T-helper 1 cell treated with Interleukin-12 subunit alpha and Interleukin-12 subunit beta and Interleukin-4 antibody, amounts not matched to agents 30 μg/mL and 1 μg/mL, for 36 hours (primary cell): Measurements from ENCODE around the gene CTIF.

ENCODE experiments used
- H3K27ac Mint-ChIP-seq: one replicate; pipeline ENCODE4 v1.8.0; 2021; ENCODE audit warnings: mild to moderate bottlenecking, mixed read lengths
- H3K27me3 Mint-ChIP-seq: one replicate; pipeline ENCODE4 v1.8.0; 2021; ENCODE audit warnings: low read depth, mixed read lengths
- H3K36me3 Mint-ChIP-seq: one replicate; pipeline ENCODE4 v1.8.0; 2021; ENCODE audit warnings: low read depth, mixed read lengths
- H3K4me1 Mint-ChIP-seq: one replicate; pipeline ENCODE4 v1.8.0; 2021; ENCODE audit warnings: low read depth, mixed read lengths
- H3K4me3 Mint-ChIP-seq: one replicate; pipeline ENCODE4 v1.8.0; 2021; ENCODE audit warnings: mild to moderate bottlenecking, moderate library complexity, mixed read lengths
- H3K9me3 Mint-ChIP-seq: one replicate; pipeline ENCODE4 v1.8.0; 2021; ENCODE audit warnings: mixed read lengths

CTIF gene

DNA sequence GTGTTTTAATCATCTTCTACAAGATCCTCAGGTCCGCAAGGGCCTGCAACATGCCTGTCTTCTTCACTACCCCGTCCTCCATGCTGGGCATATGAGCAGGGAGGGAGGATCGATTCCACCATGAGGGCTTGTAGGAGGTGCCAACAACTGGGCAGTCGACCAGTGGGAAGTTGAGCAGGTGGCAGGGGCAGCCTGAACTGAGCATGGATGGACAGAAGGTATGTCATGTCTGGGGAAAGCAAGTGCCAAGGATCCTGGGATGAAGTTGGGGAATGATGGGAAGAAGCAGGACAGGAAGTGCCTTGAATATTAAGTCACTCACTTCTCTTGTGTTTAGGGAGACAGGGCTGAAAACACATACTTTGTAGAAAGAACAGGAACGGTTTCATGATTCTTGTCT, 44.7 kb downstream of the CTIF start:
- Mint-ChIP-seq H3K27me3 (no peaks in the 10 kb centered on the region), H3K4me3 (no peak overlapping the region), H3K4me1 (no peaks in the 10 kb centered on the region), H3K36me3 (no peaks in the 10 kb centered on the region), H3K27ac (no peak overlapping the region), H3K9me3 (no peaks in the 10 kb centered on the region)

DNA sequence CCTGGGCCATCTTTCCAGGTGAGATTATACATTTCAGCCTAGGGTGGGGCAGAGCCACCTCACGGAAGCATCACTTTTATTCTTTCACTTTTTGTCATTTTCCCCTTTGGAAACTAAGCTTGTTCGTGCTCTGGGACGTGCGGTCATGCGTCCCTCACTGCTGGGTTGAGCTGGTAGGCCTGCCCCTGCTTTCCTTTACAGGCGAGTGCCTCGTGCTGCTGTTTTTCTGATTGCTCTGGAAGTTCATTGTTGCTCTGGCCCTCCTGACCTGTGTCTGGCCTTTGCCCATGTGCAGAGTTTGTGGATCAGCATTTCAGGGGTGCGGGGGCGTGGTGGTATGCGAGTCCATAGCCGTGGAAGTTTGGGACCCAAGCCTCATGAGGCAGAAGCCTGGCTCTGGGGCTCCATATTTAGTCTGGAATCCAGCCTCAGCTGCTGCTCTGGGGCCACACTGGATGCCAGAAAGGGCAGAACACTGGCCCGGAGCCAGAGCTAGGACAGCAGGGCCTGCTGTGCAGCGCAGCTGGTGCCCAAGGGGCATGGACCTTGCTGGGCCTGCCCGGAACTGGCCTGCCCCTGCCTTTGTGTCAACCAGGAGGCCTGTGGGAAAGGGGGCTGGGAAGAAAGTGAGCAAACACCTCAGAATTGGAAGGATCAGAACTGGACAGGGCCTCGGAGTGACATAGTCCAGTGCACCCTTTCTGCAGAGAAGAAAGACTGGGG, 51.1 kb downstream of the CTIF start:
- no peaks in the 10 kb centered on the region for H3K36me3 Mint-ChIP-seq

DNA sequence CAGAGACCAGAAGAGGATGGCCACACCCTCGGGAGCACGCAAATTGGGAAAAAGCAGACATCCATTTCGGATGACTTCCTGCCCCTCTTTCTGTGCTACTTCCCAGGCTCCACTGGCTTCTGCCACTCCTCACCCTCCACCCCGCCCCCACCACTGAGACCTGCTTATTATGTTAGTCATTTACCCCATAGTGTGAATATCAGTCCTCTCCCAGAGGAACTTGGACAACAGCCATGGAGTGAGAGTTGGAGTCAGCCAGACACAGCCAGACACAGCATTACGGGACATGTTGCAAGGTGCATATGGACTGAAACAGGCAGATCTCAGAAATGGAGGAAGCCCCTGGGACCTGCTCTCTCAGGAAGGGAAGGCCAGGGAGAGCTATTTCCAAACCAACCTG, 51.8 kb downstream of the CTIF start:
- H3K4me3 Mint-ChIP-seq = no peak overlapping the region
- no peaks in the 10 kb centered on the region for H3K36me3 Mint-ChIP-seq
- H3K27ac Mint-ChIP-seq = no peak overlapping the region
- H3K27me3 Mint-ChIP-seq = no peaks in the 10 kb centered on the region
- H3K4me1 Mint-ChIP-seq = no peaks in the 10 kb centered on the region
- H3K9me3 Mint-ChIP-seq = no peaks in the 10 kb centered on the region

More for the DNA sequence above, 51.1 kb downstream of the CTIF start:
- Mint-ChIP-seq H3K27me3 (no peaks in the 10 kb centered on the region), H3K27ac (no peak overlapping the region), H3K4me1 (no peaks in the 10 kb centered on the region), H3K9me3 (no peaks in the 10 kb centered on the region), H3K4me3 (no peak overlapping the region)

DNA sequence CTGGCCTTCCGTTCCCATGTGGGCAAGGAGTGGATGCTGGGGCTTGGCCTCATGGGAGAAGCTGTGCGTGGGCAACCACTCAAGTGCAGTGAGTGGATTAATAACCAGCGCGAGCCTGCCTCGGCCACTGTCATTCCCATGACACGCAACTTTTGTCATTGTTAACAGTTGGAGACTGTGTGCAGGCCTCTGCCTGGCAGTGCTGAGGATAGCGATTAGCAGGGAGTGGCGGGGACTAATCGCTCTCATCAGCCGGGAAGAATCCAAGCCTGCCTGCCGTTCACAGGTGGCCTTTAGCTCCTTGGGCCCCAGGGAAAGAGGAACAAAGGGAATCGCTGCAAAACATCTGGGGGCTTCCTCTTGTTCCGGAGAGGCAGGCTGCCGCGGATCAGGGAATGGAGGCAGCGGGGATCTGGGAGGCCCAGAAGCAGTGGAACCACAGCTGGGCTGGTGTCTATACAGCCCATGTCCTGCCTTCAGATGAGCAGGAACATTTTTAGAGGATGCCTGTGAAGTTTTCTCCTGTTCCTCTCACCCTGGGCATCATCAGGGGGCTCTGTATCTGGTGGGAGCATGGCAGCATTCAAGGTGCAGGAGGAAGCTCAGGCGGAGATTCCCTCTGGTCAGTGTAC, 53.8 kb downstream of the CTIF start:
- no peak overlapping the region for H3K27ac Mint-ChIP-seq
- H3K4me1 Mint-ChIP-seq = no peaks in the 10 kb centered on the region

DNA sequence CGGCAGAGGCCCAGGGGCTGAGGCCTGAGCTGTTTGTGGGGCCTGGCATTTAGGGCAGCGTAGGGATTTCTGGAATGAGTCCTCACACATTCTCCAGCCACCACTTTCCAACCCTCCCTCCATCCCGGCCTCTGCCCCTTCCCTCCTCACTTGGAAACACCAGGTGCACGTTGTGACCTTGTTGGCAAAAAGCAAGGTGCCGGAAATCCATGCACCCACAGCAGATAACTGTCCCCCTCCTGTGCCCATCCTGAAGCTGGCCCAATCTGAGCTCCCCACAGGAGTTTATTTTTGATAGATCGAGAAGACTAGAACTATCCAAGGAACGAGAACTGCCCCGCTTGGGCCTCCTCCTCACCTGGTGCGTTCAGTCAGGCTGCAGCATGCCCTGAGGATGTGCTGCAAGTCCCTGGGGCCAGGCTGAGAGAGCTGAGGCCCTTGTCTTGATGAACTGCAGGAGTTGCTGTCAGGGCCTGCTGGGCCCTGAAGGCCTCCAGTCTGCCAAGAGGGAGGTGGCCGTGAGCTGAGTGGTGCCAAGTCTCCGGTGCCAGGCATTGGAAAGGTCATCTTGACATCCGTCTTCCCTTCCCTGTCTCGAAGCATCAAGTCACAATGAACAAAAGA, 55.8 kb downstream of the CTIF start:
- Mint-ChIP-seq H3K36me3 (no peaks in the 10 kb centered on the region), H3K9me3 (no peaks in the 10 kb centered on the region), H3K27ac (no peak overlapping the region), H3K4me1 (no peaks in the 10 kb centered on the region), H3K4me3 (no peak overlapping the region), H3K27me3 (no peaks in the 10 kb centered on the region)

More for the DNA sequence above, 53.8 kb downstream of the CTIF start:
- H3K27me3 Mint-ChIP-seq = no peaks in the 10 kb centered on the region
- H3K9me3 Mint-ChIP-seq = no peaks in the 10 kb centered on the region
- no peaks in the 10 kb centered on the region for H3K36me3 Mint-ChIP-seq
- H3K4me3 Mint-ChIP-seq = no peak overlapping the region

DNA sequence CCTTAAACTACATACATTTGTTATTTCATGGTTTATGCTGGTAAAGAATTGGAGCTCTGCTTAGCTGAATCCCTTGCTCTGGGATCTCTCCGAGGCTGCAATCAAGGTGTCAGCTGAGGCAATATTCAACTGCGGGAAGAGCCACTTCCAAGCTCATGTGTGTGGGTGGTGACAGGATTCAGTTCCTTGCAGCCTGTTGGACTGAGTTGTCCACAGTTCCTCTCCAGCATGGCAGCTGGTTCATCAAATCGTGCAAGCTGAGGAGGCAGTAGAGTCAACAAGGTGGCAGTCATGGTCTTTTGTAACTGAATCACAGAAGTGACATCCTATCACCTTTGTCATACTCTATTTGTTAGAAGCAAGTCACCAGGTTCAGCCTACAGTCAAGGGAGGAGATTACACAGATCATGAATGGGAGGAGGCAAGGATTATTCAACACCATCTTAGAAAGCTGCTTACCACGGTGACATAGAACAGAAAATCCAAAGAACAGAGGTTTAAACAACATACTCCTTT, 56.9 kb downstream of the CTIF start:
- no peaks in the 10 kb centered on the region for H3K27me3 Mint-ChIP-seq
- H3K4me1 Mint-ChIP-seq = no peaks in the 10 kb centered on the region
- no peak overlapping the region for H3K4me3 Mint-ChIP-seq
- H3K9me3 Mint-ChIP-seq = no peaks in the 10 kb centered on the region
- H3K27ac Mint-ChIP-seq = no peak overlapping the region
- H3K36me3 Mint-ChIP-seq = no peaks in the 10 kb centered on the region

DNA sequence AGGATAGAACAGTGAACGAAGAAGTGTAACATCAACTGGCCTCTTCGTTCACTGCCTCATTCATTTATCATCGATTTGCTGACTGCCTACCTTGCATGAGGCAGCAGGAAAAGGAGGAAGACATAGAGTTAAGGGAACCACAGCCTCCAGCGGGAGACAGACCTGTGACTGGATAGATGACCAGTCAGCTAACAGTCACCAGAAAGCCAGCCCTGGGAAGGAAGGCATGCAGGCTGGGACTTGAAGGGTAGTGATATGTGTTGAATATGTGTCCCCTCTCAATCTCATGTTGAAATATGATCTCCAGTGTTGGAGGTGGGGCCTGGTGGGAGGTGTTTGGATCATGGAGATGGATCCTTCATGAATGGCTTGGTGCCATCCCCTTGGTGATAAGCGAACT, 58.3 kb downstream of the CTIF start:
- Mint-ChIP-seq H3K4me1 (no peaks in the 10 kb centered on the region), H3K27ac (no peak overlapping the region), H3K27me3 (no peaks in the 10 kb centered on the region)

DNA sequence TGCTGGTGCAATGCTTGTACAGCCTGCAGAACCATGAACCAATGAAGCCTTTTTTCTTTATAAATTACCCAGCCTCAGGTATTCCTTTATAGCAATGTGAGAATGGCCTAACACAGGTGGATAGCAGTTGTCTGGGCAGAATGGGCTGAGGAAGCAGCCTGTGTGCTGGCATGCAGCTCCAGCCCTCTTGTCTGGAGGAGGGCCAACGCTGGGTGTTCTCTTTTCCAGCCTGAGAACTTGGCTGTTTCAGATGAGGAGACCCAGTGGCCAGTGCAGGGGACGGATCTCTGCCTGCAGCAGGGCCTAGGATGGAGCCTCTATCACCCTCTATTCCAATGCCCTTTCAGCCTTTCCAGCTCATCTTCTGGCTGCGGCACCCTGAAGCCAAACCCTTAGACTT, 58.8 kb downstream of the CTIF start:
- no peak overlapping the region for H3K27ac Mint-ChIP-seq
- H3K9me3 Mint-ChIP-seq = no peaks in the 10 kb centered on the region
- no peaks in the 10 kb centered on the region for H3K36me3 Mint-ChIP-seq
- H3K4me3 Mint-ChIP-seq = no peak overlapping the region
- no peaks in the 10 kb centered on the region for H3K4me1 Mint-ChIP-seq
- no peaks in the 10 kb centered on the region for H3K27me3 Mint-ChIP-seq

More for the DNA sequence above, 58.3 kb downstream of the CTIF start:
- Mint-ChIP-seq H3K36me3 (no peaks in the 10 kb centered on the region), H3K4me3 (no peak overlapping the region), H3K9me3 (no peaks in the 10 kb centered on the region)

DNA sequence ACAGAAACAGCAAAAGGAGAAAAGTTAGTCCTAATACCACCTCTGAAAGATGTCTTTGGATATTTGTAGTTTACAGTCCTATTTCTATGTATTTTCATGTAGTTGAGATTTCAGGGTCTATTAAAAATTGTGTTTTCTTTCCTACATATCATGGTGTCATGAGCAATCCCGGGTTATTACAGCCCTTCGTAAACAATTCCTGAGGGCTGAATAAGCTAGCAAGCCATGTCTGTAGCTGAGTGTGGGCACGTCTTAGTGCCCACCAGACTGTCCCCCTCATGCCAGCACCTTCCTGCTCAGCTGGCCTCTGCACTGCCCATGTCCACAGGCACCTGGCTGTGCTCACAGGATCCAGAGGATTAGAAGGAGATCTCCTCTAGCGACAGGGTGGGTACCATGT, 60.6 kb downstream of the CTIF start:
- Mint-ChIP-seq H3K36me3 (no peaks in the 10 kb centered on the region), H3K27ac (no peak overlapping the region), H3K4me3 (no peak overlapping the region), H3K27me3 (no peaks in the 10 kb centered on the region), H3K4me1 (no peaks in the 10 kb centered on the region), H3K9me3 (no peaks in the 10 kb centered on the region)

DNA sequence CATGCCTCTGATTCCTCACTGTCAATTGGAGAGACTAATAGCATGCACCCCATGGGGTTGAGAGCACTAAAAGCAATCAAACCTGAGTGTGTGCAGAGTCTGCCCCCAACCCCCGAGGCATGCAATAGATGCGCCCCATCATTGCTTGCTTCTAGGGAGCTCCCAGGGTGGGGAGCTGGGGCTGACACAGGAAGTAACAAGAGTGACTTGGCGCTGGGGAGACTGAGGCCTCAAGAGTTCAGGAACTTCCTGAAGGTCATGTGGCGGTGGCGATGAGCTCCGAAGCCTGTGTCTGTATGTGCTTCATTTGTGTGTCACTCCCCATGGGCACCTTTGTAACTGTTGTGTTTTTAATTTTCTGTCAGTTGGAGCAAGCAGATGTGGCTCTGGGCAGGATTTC, 61.2 kb downstream of the CTIF start:
- no peaks in the 10 kb centered on the region for H3K27me3 Mint-ChIP-seq
- no peaks in the 10 kb centered on the region for H3K36me3 Mint-ChIP-seq
- no peaks in the 10 kb centered on the region for H3K4me1 Mint-ChIP-seq
- no peak overlapping the region for H3K4me3 Mint-ChIP-seq
- no peak overlapping the region for H3K27ac Mint-ChIP-seq
- no peaks in the 10 kb centered on the region for H3K9me3 Mint-ChIP-seq

DNA sequence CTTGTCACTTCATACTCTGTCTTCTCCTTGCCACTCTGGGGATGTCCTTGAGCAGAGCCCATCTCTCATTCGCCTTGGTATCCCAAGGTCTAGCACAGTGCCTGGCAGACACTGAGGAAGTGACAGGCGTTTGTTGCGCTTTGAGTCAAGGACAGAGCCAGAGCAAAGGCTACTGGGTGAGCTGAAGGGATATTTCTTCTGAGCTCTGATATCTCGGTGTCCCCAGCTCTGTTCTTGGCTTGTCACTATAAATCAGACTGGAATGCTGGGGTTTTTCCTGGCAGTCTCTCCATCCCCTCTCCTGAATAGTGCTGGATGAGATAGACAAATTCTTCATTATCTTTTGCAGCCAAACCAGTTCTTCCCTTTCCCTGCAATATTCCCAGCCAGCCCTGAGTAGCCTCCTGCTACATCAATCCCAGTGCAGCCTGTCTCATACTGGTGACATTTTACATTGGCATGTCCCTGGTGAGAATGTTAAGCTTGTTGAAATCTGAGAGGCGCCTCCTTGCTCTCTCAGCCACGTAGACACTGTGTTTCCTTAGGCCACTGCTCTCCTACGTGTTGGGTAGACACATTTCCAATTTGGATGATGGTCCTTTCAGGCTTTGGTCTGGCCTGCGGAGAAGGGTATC, 61.7 kb downstream of the CTIF start:
- Mint-ChIP-seq H3K27ac (no peak overlapping the region), H3K27me3 (no peaks in the 10 kb centered on the region), H3K4me3 (no peak overlapping the region), H3K4me1 (no peaks in the 10 kb centered on the region), H3K9me3 (no peaks in the 10 kb centered on the region), H3K36me3 (no peaks in the 10 kb centered on the region)

DNA sequence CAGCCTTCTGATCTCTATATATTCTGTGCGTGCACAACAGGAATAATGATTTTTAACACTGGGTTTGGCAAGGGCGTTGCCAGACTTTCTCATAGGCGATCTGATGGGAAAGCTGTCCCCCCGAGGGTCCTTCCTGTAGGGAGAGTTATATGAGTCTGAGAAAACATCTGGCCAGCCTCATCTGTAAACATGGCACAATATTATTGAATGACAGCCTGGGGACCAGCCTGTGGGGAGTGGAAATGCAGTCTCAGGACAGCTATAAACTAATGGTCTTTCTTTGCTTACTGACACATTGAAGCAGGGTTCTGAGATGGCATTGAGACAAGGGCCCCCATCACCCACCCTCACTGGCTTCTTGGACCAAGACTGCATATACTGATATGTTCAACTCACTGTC, 62.5 kb downstream of the CTIF start:
- Mint-ChIP-seq H3K9me3 (no peaks in the 10 kb centered on the region), H3K27ac (no peak overlapping the region), H3K4me3 (no peak overlapping the region), H3K36me3 (no peaks in the 10 kb centered on the region), H3K4me1 (no peaks in the 10 kb centered on the region), H3K27me3 (no peaks in the 10 kb centered on the region)

DNA sequence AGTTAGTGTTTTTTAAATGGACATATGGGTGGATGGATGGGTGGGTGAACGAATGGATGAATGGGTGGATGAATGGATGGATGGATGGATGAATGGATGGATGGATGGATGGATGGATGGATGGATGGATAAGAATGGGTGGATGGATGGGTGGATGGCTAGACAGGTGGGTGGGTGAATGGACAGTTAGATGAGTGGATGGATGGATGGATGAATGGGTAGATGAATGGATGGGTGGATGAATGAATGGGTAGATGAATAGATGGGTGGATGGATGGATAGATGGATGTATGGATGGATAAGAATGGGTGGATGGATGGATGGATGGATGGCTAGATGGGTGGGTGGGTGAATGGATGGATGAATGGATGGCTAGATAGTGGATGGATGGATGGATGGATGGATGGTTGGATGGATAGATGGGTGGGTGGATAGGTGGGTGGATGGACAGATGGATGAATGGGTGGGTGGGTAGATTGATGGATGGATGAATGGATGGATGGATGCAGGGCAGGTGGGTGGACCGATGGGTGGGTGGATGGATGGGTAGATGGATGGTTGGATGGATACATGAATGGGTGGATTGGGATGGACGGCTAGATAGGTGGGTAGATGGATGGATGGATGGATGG, 64.0 kb downstream of the CTIF start:
- no peak overlapping the region for H3K27ac Mint-ChIP-seq
- no peaks in the 10 kb centered on the region for H3K9me3 Mint-ChIP-seq
- H3K4me3 Mint-ChIP-seq = no peak overlapping the region
- H3K27me3 Mint-ChIP-seq = no peaks in the 10 kb centered on the region
- no peaks in the 10 kb centered on the region for H3K4me1 Mint-ChIP-seq
- no peaks in the 10 kb centered on the region for H3K36me3 Mint-ChIP-seq

DNA sequence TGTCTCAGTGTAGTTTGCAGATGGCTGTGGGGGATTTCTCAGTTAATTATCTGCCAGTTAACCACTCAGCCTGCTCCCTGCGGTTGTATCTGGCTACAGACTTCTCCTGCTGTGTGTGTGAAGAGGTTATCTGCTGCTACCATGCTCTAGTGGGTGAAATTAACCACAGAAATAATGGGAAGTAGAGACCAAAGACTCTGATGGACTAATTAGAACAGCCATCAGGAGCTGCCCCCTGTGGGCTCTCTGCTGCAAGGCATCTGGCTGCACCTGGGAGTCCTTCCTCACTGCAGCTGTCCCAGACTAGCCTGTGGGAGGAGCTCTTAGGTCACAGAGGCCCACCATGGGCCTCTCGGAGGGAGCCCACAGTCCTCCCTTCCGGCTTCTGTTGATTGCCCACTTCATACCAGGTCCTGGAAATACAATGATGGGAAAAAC, 66.6 kb downstream of the CTIF start:
- Mint-ChIP-seq H3K27me3 (no peaks in the 10 kb centered on the region), H3K9me3 (no peaks in the 10 kb centered on the region), H3K4me3 (no peak overlapping the region), H3K4me1 (no peaks in the 10 kb centered on the region), H3K27ac (no peak overlapping the region), H3K36me3 (no peaks in the 10 kb centered on the region)
